Amniotic epithelial cell (primary cell): ENCODE measurements around the gene PHACTR2.
"Not testable (repeated sequence)": the region's sequence is repeated elsewhere in the genome, so short reads cannot be mapped to it uniquely, and the experiment has no call there.

Source experiments
- DNase-seq: peaks from one replicate; pipeline ENCODE4 v3.0.0-alpha.2; 2010; ENCODE audit warnings: low read depth

Gene PHACTR2

GRCh38 chr6:143810745-143811144 is 133.0 kb downstream of the PHACTR2 start:
- DNase-seq = no peak

DNA sequence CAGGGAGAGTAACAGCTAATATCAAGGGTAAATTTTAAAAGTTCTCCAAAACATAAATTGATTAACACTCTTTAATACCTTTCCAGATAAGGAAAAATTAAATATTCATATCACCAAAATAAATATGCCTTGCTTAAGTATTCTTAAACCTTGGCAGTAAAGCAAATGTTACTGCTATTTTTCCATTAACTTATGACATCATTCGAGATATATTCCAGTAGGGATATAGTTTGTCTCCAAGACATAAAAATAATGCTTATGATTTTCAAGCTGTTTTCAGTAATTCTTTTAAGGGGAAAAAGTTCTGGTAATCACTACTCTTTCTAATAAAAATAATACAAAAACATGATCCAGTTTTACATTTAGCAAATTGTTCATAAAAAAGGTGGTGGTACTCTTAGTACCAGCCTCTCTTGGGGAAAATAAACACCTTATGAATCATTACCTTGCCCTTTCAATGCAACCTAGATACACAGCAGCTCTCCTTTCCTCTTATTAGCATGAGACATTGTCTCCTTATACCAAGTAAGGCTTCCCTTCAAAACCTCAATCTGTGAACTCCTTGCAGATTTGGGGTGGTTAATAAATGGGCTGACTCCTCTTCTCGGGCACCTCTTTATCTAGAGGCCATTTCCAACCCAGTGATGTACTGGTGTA is 133.9 kb downstream of the PHACTR2 start:
- DNase-seq = peak; percentile 50

DNA sequence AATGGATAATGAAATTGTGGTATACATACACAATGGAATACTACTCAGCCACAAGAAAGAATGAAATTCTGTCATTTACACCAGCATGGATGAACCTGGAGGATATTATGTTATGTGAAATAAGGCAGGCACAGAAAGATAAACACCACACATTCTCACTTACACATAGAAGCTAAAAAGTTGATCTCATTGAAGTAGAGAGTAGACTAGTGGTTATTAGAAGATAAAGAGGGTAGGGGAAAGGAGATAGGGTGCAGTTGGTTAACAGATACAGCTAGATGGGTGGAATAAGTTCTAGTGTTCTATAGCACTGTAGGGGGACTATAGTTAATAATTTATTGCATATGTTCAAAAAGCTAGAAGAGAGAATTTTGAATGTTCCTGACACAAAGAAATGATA is 139.9 kb downstream of the PHACTR2 start:
- DNase-seq = no peak

DNA sequence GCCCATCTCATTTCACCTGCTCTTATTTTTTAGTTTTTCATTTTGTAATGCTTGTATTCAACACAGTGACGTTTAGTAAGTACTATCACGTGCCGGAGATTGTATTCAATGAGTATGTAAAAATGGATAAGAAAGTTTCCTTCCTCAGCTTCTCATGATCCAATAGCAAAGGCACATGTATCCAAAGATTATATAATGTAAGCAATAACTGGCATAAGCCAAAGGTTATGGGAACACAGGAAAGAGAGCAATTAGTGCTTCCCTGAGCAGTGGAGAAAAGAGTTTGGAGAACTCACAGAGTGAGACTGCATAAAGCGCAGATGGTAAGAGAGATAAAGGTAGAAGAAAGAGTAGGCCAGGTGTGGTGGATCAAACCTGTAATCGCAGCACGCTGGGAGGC is 143.6 kb downstream of the PHACTR2 start:
- DNase-seq = no peak

GRCh38 chr6:143822584-143823024 is 144.8 kb downstream of the PHACTR2 start:
- DNase-seq = peak; percentile 85

GRCh38 chr6:143823548-143823947 is 145.8 kb downstream of the PHACTR2 start:
- no peak for DNase-seq

- no peak for DNase-seq
Measured at GRCh38 chr6:143828572-143828971, 150.8 kb downstream of the PHACTR2 start.

DNA sequence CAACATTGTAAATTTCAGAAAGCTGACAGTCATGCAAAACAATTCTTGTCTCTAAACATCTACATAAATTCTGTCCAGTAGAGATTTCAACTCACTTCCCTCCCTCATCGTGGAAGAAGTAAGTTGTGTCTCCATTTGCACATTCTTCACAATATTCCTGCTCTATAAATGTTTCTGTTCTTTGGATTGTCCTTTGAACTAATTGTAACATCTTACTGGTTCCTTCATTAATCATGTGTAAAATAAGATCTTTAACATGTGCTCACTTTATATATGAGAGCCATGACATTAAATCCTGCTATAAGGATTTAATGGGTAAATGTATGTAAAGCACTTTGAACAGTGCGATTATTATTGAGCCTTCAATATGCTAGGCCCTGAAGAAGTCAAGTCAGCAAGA is 158.4 kb downstream of the PHACTR2 start:
- DNase-seq = no peak

GRCh38 chr6:143838395-143838794 is 160.6 kb downstream of the PHACTR2 start:
- peak; percentile 7 for DNase-seq

DNA sequence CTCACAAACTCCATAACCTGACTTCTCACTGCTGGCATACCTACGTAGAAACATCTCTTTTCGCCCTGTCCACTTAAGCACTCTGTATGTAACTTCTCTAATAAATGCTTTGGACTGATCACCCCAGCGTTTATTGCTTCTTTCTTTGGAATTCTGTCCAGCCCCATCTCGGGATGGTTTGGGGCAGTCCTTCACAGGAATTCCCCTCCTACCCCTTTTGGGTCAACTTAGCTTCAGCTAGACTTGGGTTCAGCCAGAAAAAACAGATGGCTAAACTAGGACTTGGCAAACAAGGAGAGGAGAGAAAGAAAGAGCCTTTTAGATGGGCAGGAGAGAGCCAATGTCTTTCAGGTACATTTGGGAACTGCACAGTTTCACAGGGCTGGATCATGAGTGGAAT is 161.4 kb downstream of the PHACTR2 start:
- peak; percentile 25 for DNase-seq

DNA sequence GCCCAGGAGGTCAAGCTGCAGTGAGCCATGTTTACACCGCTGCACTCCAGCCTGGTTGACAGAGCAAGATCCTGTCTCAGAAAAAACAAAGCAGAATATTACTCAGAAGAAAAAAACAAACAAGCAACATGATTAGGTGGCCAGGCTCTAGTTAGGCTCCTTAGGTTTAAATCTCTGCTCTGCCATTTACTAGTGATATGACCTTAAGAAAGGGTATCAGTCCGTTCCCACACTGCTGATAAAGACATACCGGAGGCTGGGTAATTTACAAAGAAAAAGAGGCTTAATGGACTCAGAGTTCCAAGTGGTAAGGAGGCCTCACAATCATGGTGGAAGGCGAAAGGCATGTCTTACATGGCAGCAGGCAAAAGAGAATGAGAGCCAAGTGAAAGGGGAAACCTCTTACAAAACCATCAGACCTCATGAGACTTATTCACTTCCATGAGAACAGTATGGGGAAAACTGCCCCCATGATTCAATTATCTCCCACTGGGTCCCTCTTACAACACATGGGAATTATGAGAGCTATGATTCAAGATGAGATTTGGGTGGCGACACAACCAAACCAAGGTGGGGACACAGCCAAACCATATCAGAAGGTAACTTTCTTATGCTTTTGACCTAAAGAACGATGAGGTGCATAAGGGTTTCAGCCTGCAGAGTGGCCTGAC is 163.0 kb downstream of the PHACTR2 start:
- no peak for DNase-seq

GRCh38 chr6:143842461-143842901 is 164.7 kb downstream of the PHACTR2 start:
- peak; percentile 37 for DNase-seq

- peak; percentile 94 for DNase-seq
Measured at GRCh38 chr6:143842902-143843676, 165.3 kb downstream of the PHACTR2 start, which contains the start of gene LTV1. Gene LTV1, plus strand, starts transcription at chr6:143843338. Its CDS starts 140 bp downstream, at chr6:143843478.

GRCh38 chr6:143843677-143843999 is 165.9 kb downstream of the PHACTR2 start:
- no peak for DNase-seq

GRCh38 chr6:143844006-143844405 is 166.2 kb downstream of the PHACTR2 start:
- DNase-seq = peak; percentile 17

GRCh38 chr6:143845033-143845432 is 167.3 kb downstream of the PHACTR2 start:
- DNase-seq = peak; percentile 45

- DNase-seq = not testable (repeated sequence)
Measured at GRCh38 chr6:143851706-143852105, 173.9 kb downstream of the PHACTR2 start.

DNA sequence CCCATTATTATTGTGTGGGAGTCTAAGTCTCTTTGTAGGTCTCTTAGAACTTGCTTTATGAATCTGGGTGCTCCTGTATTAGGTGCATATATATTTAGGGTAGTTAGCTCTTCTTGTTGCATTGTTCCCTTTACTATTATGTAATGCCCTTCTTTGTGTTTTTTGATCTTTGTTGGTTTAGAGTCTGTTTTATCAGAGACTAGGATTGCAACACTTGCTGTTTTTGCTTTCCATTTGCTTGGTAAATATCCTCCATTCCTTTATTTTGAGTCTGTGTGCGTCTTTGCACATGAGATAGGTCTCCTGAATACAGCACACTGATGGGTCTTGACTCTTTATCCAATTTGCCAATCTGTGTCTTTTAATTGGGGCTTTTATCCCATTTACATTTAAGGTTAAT is 177.3 kb downstream of the PHACTR2 start:
- not testable (repeated sequence) for DNase-seq

GRCh38 chr6:143856762-143857161 is 179.0 kb downstream of the PHACTR2 start:
- DNase-seq = not testable (repeated sequence)

- no peak for DNase-seq
Measured at GRCh38 chr6:143857651-143858050, 179.9 kb downstream of the PHACTR2 start.

GRCh38 chr6:143859891-143860660 is 182.3 kb downstream of the PHACTR2 start:
- peak; percentile 52 for DNase-seq

- no peak for DNase-seq
Measured at GRCh38 chr6:143863771-143864170, 186.0 kb downstream of the PHACTR2 start.
